ENCODE data around the gene OR10A6.
A peak's percentile ranks its signal among the peaks of the same experiment; 100 is the strongest.

Gene OR10A6

DNA sequence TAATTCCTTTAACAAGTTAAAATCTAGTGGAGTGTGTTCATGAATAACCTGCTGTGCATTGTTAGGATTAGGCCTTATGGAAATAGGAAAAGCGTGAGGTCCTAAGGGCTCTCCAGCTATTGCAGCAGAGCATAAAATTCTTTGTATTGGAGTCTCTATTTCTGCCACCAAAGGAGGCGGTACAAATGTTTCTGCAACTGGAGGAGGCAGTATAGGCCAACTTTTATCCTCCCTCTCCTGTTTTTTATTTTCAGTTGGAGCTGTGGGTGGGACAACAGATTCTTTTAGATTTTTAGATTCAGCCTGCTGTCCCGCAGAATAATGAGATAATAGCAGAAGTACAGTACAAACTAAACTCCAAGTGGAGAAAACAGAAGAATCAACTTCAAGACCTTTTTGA, 26.2 kb downstream of the OR10A6 start:
- Histone ChIP-seq H2BK12ac (ENCODE audit: low read length) (no peak overlapping the region), H3K4me3 (ENCODE audit: low read depth, low read length) (no peak overlapping the region)

DNA sequence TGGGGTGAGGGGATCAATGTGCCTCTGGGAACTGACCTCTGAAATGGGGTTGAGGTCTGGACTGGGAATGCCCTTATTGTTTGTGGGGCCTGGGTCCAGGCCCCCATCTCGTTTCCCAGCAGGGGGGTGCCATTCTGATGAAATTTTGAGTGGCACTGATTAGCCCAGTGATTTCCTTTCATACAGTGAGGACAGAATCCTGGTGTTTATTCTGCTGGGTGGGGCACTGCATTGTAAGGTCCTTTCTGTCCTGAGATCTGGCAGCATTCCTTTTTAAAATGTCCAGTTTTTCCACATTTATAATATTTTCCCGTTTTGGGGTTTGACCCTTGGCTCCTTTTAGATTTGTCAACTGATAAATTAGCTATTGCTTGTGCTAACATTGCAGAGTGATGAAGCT, 27.1 kb downstream of the OR10A6 start:
- H4K91ac ChIP-seq (ENCODE audit: low read depth, low read length) = peak overlapping the region; percentile 79
- H3K79me2 ChIP-seq (ENCODE audit: control insufficient read depth, insufficient read depth, low read length, poor library complexity) = peaks cover 3% of the 10 kb centered on the region
- H2BK120ac ChIP-seq (ENCODE audit: insufficient read depth, low read length, poor library complexity) = no peak overlapping the region
- no peak overlapping the region for H3K18ac ChIP-seq (ENCODE audit: low read length)
- H3K27me3 ChIP-seq (ENCODE audit: insufficient read depth, low read length) = no peaks in the 10 kb centered on the region
- no peak overlapping the region for H2AFZ ChIP-seq (ENCODE audit: insufficient read depth, low read length, poor library complexity)
- no peak overlapping the region for H3K9ac ChIP-seq (ENCODE audit: low read length)
- peak overlapping the region; percentile 26 for H4K8ac ChIP-seq (ENCODE audit: low read depth, low read length)
- H2AK5ac ChIP-seq (ENCODE audit: low read length) = no peak overlapping the region
- no CpG with 5 or more reads among the region's 2 CpGs for WGBS (ENCODE audit: extremely low coverage, insufficient coverage, insufficient read length)
- H3K4me2 ChIP-seq (ENCODE audit: low read length) = peak overlapping the region; percentile 58
- no peak overlapping the region for H3K27ac ChIP-seq (ENCODE audit: low read depth, low read length)
- H3K4ac ChIP-seq (ENCODE audit: low read depth, low read length) = peak overlapping the region; percentile 47
- peaks cover 9 to 11% of the 10 kb centered on the region in 2 experiments for H3K36me3 ChIP-seq (ENCODE audit: control insufficient read depth in 1 of 2, insufficient read depth in 2 of 2, low read length in 2 of 2)
- peak overlapping the region; percentile 12 for H4K12ac ChIP-seq (ENCODE audit: low read depth, low read length)
- H3K9me3 ChIP-seq (ENCODE audit: insufficient read depth, low read depth, low read length) = no peaks in the 10 kb centered on the region
- peaks cover 13 to 16% of the 10 kb centered on the region in 2 experiments for H3K4me1 ChIP-seq (ENCODE audit: control insufficient read depth in 1 of 2, insufficient read depth in 2 of 2, low read length in 2 of 2)
- H3K14ac ChIP-seq (ENCODE audit: low read length) = no peak overlapping the region
- DNase-seq = no peak
- H3K4me3 ChIP-seq (ENCODE audit: low read depth, low read length) = no peak overlapping the region
- no peak overlapping the region for H3K23ac ChIP-seq (ENCODE audit: low read length)
- H2BK5ac ChIP-seq (ENCODE audit: low read depth, low read length, poor library complexity) = no peak overlapping the region
- no peak overlapping the region for H2BK12ac ChIP-seq (ENCODE audit: low read length)
- H3K79me1 ChIP-seq (ENCODE audit: low read length) = peaks cover 16% of the 10 kb centered on the region

More for the DNA sequence above, 26.2 kb downstream of the OR10A6 start:
- H2AK5ac ChIP-seq (ENCODE audit: low read length) = no peak overlapping the region
- no peak overlapping the region for H3K9ac ChIP-seq (ENCODE audit: low read length)
- peak overlapping the region; percentile 58 for H3K4me2 ChIP-seq (ENCODE audit: low read length)
- H3K9me3 ChIP-seq (ENCODE audit: insufficient read depth, low read depth, low read length) = no peaks in the 10 kb centered on the region
- no peak overlapping the region for H2BK5ac ChIP-seq (ENCODE audit: low read depth, low read length, poor library complexity)
- H3K27ac ChIP-seq (ENCODE audit: low read depth, low read length) = peak overlapping the region; percentile 99
- H4K91ac ChIP-seq (ENCODE audit: low read depth, low read length) = peak overlapping the region; percentile 91
- no peaks in the 10 kb centered on the region for H3K27me3 ChIP-seq (ENCODE audit: insufficient read depth, low read length)
- H3K18ac ChIP-seq (ENCODE audit: low read length) = no peak overlapping the region
- H2BK120ac ChIP-seq (ENCODE audit: insufficient read depth, low read length, poor library complexity) = peak overlapping the region; percentile 96
- DNase-seq = peak in 1 of 2 donors; percentile 39
- no CpG with 5 or more reads among the region's 3 CpGs for WGBS (ENCODE audit: extremely low coverage, insufficient coverage, insufficient read length)
- no peak overlapping the region for H4K12ac ChIP-seq (ENCODE audit: low read depth, low read length)
- no peak overlapping the region for H3K4ac ChIP-seq (ENCODE audit: low read depth, low read length)
- H4K8ac ChIP-seq (ENCODE audit: low read depth, low read length) = peak overlapping the region; percentile 29
- H3K36me3 ChIP-seq (ENCODE audit: control insufficient read depth in 1 of 2, insufficient read depth in 2 of 2, low read length in 2 of 2) = peaks cover 4 to 6% of the 10 kb centered on the region in 2 experiments
- no peak overlapping the region for H2AFZ ChIP-seq (ENCODE audit: insufficient read depth, low read length, poor library complexity)
- H3K4me1 ChIP-seq (ENCODE audit: control insufficient read depth in 1 of 2, insufficient read depth in 2 of 2, low read length in 2 of 2) = peaks cover 13 to 16% of the 10 kb centered on the region in 2 experiments
- H3K14ac ChIP-seq (ENCODE audit: low read length) = no peak overlapping the region
- no peak overlapping the region for H3K23ac ChIP-seq (ENCODE audit: low read length)
- H3K79me2 ChIP-seq (ENCODE audit: control insufficient read depth, insufficient read depth, low read length, poor library complexity) = peaks cover 3% of the 10 kb centered on the region
- H3K79me1 ChIP-seq (ENCODE audit: low read length) = peaks cover 17% of the 10 kb centered on the region

DNA sequence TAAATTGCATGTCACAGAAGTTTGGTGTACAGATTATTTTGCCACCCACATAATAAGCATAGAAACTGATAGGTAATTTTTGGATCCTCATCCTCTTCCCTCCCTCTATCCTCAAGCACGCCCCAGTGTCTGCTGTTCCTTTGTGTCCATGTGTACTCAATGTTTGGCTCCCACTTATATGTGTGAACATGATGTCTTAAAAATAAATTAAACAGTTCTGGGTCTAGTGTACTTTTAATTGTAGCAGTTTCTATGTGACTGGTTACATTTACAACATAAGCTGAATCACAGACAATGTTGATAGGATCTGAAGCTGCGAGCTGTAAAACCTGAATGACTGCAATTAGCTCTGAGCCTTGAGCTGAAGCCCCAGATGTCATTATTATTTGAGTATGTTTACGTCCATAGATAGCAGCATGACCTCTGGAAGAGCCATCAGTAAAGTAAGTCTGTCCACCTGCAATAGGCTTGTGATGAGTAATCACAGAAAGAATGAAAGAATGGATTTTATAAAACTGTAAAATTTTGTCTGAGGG, 29.7 kb downstream of the OR10A6 start:
- no peak overlapping the region for H4K91ac ChIP-seq (ENCODE audit: low read depth, low read length)
- H3K23ac ChIP-seq (ENCODE audit: low read length) = no peak overlapping the region
- H3K79me1 ChIP-seq (ENCODE audit: low read length) = peaks cover 10% of the 10 kb centered on the region
- H3K4me1 ChIP-seq (ENCODE audit: control insufficient read depth in 1 of 2, insufficient read depth in 2 of 2, low read length in 2 of 2) = peaks cover 11 to 12% of the 10 kb centered on the region in 2 experiments
- no peak overlapping the region for H2BK12ac ChIP-seq (ENCODE audit: low read length)
- no peak overlapping the region for H3K9ac ChIP-seq (ENCODE audit: low read length)
- DNase-seq = peak; percentile 81 to 93
- H2BK120ac ChIP-seq (ENCODE audit: insufficient read depth, low read length, poor library complexity) = no peak overlapping the region
- no peak overlapping the region for H3K27ac ChIP-seq (ENCODE audit: low read depth, low read length)
- H3K4me3 ChIP-seq (ENCODE audit: low read depth, low read length) = no peak overlapping the region
- H4K12ac ChIP-seq (ENCODE audit: low read depth, low read length) = no peak overlapping the region
- no peaks in the 10 kb centered on the region for H3K9me3 ChIP-seq (ENCODE audit: insufficient read depth, low read depth, low read length)
- no peak overlapping the region for H3K18ac ChIP-seq (ENCODE audit: low read length)
- peaks cover 9 to 13% of the 10 kb centered on the region in 2 experiments for H3K36me3 ChIP-seq (ENCODE audit: control insufficient read depth in 1 of 2, insufficient read depth in 2 of 2, low read length in 2 of 2)
- no peak overlapping the region for H3K14ac ChIP-seq (ENCODE audit: low read length)
- no peak overlapping the region for H2AK5ac ChIP-seq (ENCODE audit: low read length)
- no peak overlapping the region for H2AFZ ChIP-seq (ENCODE audit: insufficient read depth, low read length, poor library complexity)
- no peaks in the 10 kb centered on the region for H3K27me3 ChIP-seq (ENCODE audit: insufficient read depth, low read length)
- no peak overlapping the region for H4K8ac ChIP-seq (ENCODE audit: low read depth, low read length)
- H3K79me2 ChIP-seq (ENCODE audit: control insufficient read depth, insufficient read depth, low read length, poor library complexity) = peaks cover 3% of the 10 kb centered on the region
- no peak overlapping the region for H2BK5ac ChIP-seq (ENCODE audit: low read depth, low read length, poor library complexity)
- no peak overlapping the region for H3K4ac ChIP-seq (ENCODE audit: low read depth, low read length)
- WGBS (ENCODE audit: extremely low coverage, insufficient coverage, insufficient read length) = no CpG with 5 or more reads among the region's 3 CpGs
- H3K4me2 ChIP-seq (ENCODE audit: low read length) = no peak overlapping the region

DNA sequence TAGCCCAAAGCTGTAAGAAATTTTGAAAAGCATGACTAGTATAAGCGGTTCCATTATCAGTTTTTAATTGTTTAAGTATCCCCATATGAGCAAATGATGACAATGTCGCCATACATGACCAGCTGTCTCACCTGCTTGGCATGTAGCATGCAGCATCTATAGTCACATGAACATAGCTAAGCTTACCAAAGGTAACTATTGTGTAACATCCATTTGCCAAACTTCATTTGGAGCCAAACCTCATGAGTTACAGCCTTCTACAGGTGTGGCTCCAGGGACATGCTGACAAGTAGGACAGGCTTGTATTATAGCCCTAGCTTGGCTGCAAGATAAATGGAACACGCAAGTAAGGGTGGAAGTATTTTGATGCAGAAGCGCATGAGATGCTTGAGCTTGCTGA, 30.4 kb downstream of the OR10A6 start:
- H3K4ac ChIP-seq (ENCODE audit: low read depth, low read length) = no peak overlapping the region

More for the DNA sequence above, 30.4 kb downstream of the OR10A6 start:
- peak; percentile 79 to 95 for DNase-seq
- Histone ChIP-seq H3K36me3 (ENCODE audit: control insufficient read depth in 1 of 2, insufficient read depth in 2 of 2, low read length in 2 of 2) (peaks cover 9 to 13% of the 10 kb centered on the region in 2 experiments), H3K18ac (ENCODE audit: low read length) (no peak overlapping the region), H4K91ac (ENCODE audit: low read depth, low read length) (no peak overlapping the region), H4K12ac (ENCODE audit: low read depth, low read length) (no peak overlapping the region), H3K27ac (ENCODE audit: low read depth, low read length) (no peak overlapping the region), H3K79me1 (ENCODE audit: low read length) (peaks cover 6% of the 10 kb centered on the region), H3K9ac (ENCODE audit: low read length) (no peak overlapping the region), H3K4me2 (ENCODE audit: low read length) (no peak overlapping the region), H3K23ac (ENCODE audit: low read length) (no peak overlapping the region), H3K79me2 (ENCODE audit: control insufficient read depth, insufficient read depth, low read length, poor library complexity) (peaks cover 3% of the 10 kb centered on the region), H3K9me3 (ENCODE audit: insufficient read depth, low read depth, low read length) (no peaks in the 10 kb centered on the region), H3K4me1 (ENCODE audit: control insufficient read depth in 1 of 2, insufficient read depth in 2 of 2, low read length in 2 of 2) (peaks cover 7 to 8% of the 10 kb centered on the region in 2 experiments), H2AK5ac (ENCODE audit: low read length) (no peak overlapping the region), H2BK12ac (ENCODE audit: low read length) (no peak overlapping the region), H3K4me3 (ENCODE audit: low read depth, low read length) (no peak overlapping the region), H2BK120ac (ENCODE audit: insufficient read depth, low read length, poor library complexity) (no peak overlapping the region), H3K27me3 (ENCODE audit: insufficient read depth, low read length) (no peaks in the 10 kb centered on the region), H2BK5ac (ENCODE audit: low read depth, low read length, poor library complexity) (no peak overlapping the region), H2AFZ (ENCODE audit: insufficient read depth, low read length, poor library complexity) (no peak overlapping the region), H4K8ac (ENCODE audit: low read depth, low read length) (peak overlapping the region; percentile 10), H3K14ac (ENCODE audit: low read length) (no peak overlapping the region)
- no CpG with 5 or more reads among the region's 4 CpGs for WGBS (ENCODE audit: extremely low coverage, insufficient coverage, insufficient read length)
